Muscle layer of colon (tissue), 2 donors: ENCODE data around the gene PHF3.

Source experiments
- H3K27ac ChIP-seq: one replicate; pipeline ENCODE4 v1.7.0; 2013; ENCODE audit warnings: low read depth, mild to moderate bottlenecking, low read length, moderate library complexity
- H3K27me3 ChIP-seq, 2 donors: one replicate each; pipeline ENCODE4 v1.7.0; 2013; ENCODE audit warnings: low read length in 2 of 2, mild to moderate bottlenecking in 2 of 2; ENCODE audit not compliant: insufficient read depth in 2 of 2, control insufficient read depth in 1 of 2
- H3K36me3 ChIP-seq: one replicate; pipeline ENCODE4 v1.7.0; 2013; ENCODE audit warnings: mild to moderate bottlenecking, low read length; ENCODE audit not compliant: insufficient read depth
- H3K4me1 ChIP-seq: one replicate; pipeline ENCODE4 v1.7.0; 2013; ENCODE audit warnings: mild to moderate bottlenecking, low read length; ENCODE audit not compliant: insufficient read depth
- H3K4me3 ChIP-seq, 2 donors: one replicate each; pipeline ENCODE4 v1.7.0; 2013; ENCODE audit warnings: low read length in 2 of 2, low read depth in 1 of 2, mild to moderate bottlenecking in 1 of 2, moderate library complexity in 1 of 2
- H3K9ac ChIP-seq: one replicate; pipeline ENCODE4 v1.7.0; 2013; ENCODE audit warnings: low read length
- H3K9me3 ChIP-seq: one replicate; pipeline ENCODE4 v1.7.0; 2013; ENCODE audit warnings: mild to moderate bottlenecking, low read length
- donor health status: abdominal sarcoma.
- donor health status: Adenocarcinoma of cecum.

The PHF3 gene, protein sequence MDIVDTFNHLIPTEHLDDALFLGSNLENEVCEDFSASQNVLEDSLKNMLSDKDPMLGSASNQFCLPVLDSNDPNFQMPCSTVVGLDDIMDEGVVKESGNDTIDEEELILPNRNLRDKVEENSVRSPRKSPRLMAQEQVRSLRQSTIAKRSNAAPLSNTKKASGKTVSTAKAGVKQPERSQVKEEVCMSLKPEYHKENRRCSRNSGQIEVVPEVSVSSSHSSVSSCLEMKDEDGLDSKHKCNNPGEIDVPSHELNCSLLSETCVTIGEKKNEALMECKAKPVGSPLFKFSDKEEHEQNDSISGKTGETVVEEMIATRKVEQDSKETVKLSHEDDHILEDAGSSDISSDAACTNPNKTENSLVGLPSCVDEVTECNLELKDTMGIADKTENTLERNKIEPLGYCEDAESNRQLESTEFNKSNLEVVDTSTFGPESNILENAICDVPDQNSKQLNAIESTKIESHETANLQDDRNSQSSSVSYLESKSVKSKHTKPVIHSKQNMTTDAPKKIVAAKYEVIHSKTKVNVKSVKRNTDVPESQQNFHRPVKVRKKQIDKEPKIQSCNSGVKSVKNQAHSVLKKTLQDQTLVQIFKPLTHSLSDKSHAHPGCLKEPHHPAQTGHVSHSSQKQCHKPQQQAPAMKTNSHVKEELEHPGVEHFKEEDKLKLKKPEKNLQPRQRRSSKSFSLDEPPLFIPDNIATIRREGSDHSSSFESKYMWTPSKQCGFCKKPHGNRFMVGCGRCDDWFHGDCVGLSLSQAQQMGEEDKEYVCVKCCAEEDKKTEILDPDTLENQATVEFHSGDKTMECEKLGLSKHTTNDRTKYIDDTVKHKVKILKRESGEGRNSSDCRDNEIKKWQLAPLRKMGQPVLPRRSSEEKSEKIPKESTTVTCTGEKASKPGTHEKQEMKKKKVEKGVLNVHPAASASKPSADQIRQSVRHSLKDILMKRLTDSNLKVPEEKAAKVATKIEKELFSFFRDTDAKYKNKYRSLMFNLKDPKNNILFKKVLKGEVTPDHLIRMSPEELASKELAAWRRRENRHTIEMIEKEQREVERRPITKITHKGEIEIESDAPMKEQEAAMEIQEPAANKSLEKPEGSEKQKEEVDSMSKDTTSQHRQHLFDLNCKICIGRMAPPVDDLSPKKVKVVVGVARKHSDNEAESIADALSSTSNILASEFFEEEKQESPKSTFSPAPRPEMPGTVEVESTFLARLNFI (N-terminal part only)

DNA sequence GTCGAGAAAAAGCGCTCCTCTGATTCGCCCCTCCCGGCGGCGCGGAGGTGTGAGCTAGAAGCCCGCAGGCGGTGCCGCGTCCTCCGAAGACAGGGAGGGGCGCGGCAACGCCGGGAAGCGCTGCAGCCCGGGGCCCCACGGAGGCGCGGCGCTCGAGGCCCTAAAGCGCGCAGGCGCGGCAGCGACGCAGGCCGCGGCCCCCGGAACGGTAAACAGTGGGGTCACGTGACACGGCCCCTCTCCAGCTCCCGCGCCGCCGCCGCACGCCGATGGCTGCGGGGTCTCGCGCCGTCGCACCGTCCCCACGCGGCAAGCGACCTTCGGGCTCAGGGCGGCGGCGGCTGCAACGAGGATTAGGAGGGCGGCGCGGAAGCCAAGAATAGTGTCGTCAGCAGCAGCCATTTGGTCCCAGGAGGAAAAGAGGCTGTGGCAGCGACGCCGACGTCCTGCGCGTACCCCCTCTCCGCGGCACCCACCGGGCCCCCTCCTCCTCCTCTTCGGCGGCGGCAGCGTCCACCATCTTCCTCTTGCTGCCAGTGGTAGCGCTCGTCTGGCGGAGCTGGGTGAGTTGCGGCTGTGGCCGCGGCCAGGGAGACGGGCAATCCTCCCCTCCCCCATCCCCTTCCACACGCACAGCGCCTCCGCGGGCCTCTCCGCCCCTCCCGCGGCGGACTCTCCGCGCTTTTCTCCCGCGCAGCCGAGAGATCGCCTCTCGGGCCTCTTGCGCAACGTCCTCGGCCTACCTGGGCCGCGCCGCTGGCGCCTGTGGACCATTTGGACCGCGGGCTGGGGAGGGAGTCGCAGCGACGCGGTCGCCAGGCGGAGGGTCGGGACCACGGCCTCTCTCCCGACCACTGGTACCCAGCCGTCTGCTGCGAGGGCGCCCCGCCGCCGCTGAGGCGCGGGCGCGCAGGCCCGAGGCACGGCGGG is at the start of gene PHF3:
PHF3 (plus strand) TSS at position 215 of the 930 bp plus-strand sequence. CDS start 10,750 bp downstream, outside the sequence.
- no peaks in the 10 kb centered on the region for H3K36me3 ChIP-seq
- H3K27me3 ChIP-seq: no peaks in the 10 kb centered on the region
- peak within 1 kb of the TSS; percentile 95 for H3K27ac ChIP-seq
- peak within 1 kb of the TSS; percentile 69 for H3K9ac ChIP-seq
- peak within 1 kb of the TSS; percentile 69 to 96 for H3K4me3 ChIP-seq
- no peaks in the 10 kb centered on the region for H3K9me3 ChIP-seq
- H3K4me1 ChIP-seq: peaks cover 33% of the 10 kb centered on the region

DNA sequence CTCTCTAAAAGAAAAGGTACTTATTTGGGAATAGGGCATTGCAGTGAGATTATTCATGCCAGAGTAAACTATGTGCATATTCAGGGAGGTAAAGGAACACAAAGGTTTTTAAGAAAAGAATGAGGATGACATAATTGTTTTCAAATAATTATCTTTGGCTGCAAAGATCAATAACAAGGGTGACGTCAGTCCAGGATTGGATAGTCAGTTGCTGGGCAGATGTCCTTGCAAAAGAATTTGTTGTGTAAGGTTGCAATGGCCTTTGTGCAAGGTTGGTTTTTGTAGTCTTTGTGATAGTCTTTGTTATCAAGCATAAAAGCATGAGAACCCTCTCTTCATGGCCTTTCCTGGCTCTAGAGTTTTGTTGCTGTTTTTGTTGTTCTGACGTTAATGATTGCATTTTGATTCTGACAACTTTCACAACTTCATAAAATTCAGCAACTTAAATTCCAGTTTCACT is 45.6 kb upstream of the PHF3 start:
- H3K9ac ChIP-seq: no peak overlapping the region
- H3K9me3 ChIP-seq: no peaks in the 10 kb centered on the region
- H3K27ac ChIP-seq: no peak overlapping the region

DNA sequence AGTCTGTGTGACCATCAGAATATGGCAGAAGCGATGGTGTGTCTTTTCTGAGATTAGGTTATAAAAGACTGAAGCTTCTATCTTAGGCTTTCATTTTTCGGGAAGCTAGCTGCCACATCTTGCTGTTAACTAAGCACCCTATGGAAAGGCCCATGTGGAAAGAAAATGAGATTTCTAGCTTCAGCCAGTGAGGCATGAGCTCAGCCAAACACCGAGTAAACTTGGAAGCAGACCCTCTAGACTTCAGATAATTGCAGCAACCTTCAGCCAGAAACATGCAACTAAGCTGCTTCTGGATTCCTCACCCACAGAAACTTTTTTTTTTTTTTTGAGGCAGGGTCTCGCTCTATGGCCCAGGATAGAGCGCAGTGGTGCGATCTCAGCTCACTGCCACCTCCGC is 42.7 kb upstream of the PHF3 start:
- H3K9ac ChIP-seq: no peak overlapping the region
- H3K4me3 ChIP-seq: no peak overlapping the region
- H3K4me1 ChIP-seq: no peaks in the 10 kb centered on the region

More for the DNA sequence above, 45.6 kb upstream of the PHF3 start:
- Histone ChIP-seq H3K4me3 (no peak overlapping the region), H3K4me1 (no peaks in the 10 kb centered on the region), H3K36me3 (no peaks in the 10 kb centered on the region), H3K27me3 (no peaks in the 10 kb centered on the region)

DNA sequence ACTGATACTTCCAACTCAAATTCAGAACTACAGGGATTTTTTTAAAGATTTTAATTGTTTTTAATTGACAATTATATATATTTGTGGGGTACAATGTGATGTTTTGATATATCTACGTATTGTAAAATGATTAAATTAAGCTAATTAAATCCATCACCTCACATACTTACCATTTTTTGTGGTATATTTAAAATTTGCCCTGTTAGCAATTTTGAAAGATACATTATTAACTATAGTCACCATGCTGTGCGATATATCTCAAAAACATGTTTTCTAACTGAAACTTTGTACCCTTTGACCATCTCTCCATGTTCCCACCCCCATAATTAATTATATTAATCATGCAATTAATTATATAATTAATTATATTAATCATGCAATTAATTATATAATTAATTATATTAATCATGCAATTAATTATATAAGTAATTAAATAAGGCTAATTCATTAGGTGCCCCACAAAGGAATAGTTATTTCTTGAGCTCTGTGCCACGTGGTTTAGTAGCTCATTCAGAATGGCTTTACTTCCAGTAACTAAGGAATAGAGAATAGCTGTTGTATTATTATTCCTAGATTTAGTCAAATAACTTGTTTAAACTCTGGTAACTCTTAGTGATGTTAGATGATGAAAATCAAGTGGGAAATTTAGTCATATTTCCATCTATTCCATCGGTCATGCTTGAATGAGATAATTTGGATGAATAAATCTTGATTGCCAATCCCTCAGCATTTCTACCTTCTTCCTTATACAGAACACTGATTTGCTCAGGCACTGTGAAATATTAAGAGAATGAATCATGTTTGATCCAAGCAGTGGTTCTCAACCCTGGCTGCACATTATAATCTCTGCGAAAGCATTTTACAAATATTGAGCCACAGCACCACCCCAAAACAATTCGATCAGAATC is 38.2 kb upstream of the PHF3 start:
- H3K4me3 ChIP-seq: peak overlapping the region in 1 of 2 donors; percentile 64

More for the DNA sequence above, 42.7 kb upstream of the PHF3 start:
- no peaks in the 10 kb centered on the region for H3K36me3 ChIP-seq
- H3K27me3 ChIP-seq: no peaks in the 10 kb centered on the region
- no peak overlapping the region for H3K27ac ChIP-seq
- no peaks in the 10 kb centered on the region for H3K9me3 ChIP-seq

DNA sequence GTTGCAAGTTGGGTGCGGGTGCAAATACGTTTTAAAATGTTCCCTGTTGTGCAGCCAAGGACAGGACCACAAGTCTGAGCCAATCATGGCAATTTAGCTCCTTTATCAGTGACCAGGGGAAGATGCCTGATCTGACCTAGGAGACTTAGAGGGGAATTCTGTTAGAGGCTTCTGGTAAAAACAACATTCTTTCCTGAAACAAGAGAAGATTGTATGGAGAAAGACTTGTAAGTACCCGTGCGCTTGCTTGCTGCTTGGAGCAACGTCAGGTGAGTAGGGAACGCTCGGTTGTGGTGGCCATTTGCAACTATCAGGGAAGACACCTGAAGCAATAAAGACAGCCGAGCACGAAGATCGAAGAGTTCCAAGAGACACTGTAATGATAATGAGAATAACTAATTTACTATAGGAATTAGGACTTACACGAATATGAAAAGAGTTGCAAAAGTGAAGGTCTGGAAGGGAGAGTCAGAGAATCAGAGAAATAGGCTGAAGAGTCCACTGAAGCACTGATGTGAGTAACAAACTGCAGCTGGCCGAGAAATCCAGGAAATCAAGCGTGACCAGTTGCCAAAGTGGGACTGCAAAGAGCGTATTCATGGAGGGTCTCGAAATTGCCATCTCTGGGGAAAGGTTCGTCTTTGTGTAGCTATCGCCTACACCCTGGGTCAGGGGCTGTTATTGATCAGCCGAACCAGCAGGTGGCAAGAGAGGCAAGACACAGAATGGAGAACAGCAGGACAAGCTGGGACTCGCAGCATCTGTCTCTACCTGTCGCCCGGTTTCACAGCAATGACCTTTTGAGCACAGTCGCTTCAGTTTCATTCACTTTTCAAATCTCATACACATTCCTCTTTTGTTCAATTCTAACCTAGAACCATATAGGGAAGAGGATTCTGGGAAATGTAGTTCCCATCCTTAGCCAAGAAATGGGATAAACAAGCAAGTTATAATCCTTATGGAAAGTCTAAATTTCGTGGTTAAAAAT is 37.3 kb upstream of the PHF3 start:
- H3K36me3 ChIP-seq: no peaks in the 10 kb centered on the region
- no peaks in the 10 kb centered on the region for H3K9me3 ChIP-seq
- peak overlapping the region; percentile 37 for H3K27ac ChIP-seq
- H3K27me3 ChIP-seq: no peaks in the 10 kb centered on the region
- H3K9ac ChIP-seq: peak overlapping the region; percentile 1
- peak overlapping the region; percentile 40 to 64 for H3K4me3 ChIP-seq
- no peaks in the 10 kb centered on the region for H3K4me1 ChIP-seq

More for the DNA sequence above, 38.2 kb upstream of the PHF3 start:
- H3K36me3 ChIP-seq: no peaks in the 10 kb centered on the region
- H3K27ac ChIP-seq: no peak overlapping the region
- H3K27me3 ChIP-seq: no peaks in the 10 kb centered on the region
- H3K9me3 ChIP-seq: no peaks in the 10 kb centered on the region
- no peak overlapping the region for H3K9ac ChIP-seq
- no peaks in the 10 kb centered on the region for H3K4me1 ChIP-seq

DNA sequence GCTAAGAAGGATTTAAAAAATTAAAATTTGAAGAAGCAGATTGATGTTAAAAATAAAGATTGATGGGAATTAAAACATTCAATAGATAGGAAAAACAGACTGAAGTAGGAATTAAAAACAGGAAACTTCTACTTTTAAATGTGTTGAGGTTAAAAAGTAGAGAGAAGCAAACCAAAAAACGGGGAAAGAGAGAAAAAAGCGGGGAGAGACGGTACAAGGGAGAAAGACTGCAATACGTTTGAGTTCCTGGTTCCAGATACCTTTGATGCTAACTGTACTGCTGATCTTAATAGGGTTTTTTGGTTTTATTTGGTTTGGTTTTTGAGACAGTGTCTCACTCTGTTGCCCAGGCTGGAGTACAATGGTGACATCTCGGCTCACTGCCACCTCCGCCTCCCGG is 36.4 kb upstream of the PHF3 start:
- Histone ChIP-seq H3K27ac (no peak overlapping the region), H3K36me3 (no peaks in the 10 kb centered on the region), H3K27me3 (no peaks in the 10 kb centered on the region), H3K9me3 (no peaks in the 10 kb centered on the region), H3K9ac (no peak overlapping the region), H3K4me1 (no peaks in the 10 kb centered on the region), H3K4me3 (no peak overlapping the region)

DNA sequence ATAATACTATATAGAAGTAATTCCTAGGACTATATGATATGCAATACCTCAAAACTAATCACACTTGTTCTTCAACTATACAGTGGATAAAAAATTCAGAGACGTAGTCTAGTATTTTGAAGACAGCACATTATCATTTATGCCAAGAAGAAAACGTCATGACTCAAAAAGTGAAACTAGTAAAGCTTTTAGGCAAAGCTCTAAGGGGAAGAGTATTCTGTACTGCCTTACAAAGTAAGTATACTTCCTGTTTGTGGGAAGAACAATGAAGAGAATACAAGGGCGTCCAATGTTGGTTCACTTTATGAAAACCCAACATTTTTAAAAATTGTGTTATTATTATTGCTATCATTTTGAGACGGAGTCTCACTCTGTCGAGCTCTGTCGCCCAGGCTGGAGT is 35.5 kb upstream of the PHF3 start:
- Histone ChIP-seq H3K27me3 (no peaks in the 10 kb centered on the region), H3K4me1 (no peaks in the 10 kb centered on the region), H3K36me3 (no peaks in the 10 kb centered on the region), H3K9me3 (no peaks in the 10 kb centered on the region), H3K27ac (no peak overlapping the region), H3K4me3 (no peak overlapping the region), H3K9ac (no peak overlapping the region)

DNA sequence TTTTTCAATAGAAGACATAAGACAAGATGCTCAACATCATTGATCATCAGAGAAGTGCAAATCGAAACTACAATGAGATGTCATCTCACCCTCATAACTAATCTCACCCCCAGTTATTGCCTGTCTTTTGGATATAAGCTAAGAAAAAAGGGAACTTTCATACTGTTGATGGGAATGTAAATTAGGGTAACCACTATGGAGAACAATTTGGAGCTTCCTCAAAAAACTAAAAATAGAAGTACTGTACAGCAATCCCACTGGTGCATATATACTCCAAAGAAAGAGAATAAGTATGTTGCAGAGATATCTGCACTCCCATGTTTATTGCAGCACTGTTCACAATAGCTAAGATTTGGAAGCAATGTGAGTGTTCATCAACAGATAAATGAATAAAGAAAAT is 26.4 kb upstream of the PHF3 start:
- H3K36me3 ChIP-seq: no peaks in the 10 kb centered on the region
- no peak overlapping the region for H3K27ac ChIP-seq
- H3K4me3 ChIP-seq: no peak overlapping the region
- H3K4me1 ChIP-seq: no peaks in the 10 kb centered on the region
- H3K9ac ChIP-seq: no peak overlapping the region
- no peaks in the 10 kb centered on the region for H3K27me3 ChIP-seq
- no peaks in the 10 kb centered on the region for H3K9me3 ChIP-seq

DNA sequence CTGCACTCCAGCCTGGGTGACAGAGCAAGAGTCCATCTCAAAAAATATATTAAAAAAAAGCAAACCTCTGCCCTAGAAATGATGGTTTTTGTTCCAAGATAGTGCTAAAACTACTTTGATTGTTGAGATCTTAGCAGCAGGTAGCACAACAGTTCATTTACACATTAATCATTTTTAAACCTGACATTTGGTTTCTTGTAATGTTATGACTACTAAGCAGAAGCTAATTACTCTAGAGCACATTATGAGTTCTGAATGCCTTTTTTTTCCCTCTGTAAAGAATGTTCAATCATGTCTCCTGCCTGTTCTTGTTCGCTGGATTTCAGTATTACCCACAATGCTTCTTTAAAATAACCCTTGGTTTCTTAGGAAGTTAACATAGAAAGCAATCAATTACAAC is 24.7 kb upstream of the PHF3 start:
- Histone ChIP-seq H3K36me3 (no peaks in the 10 kb centered on the region), H3K9me3 (no peaks in the 10 kb centered on the region)

More for the DNA sequence above, 24.7 kb upstream of the PHF3 start:
- Histone ChIP-seq H3K27me3 (no peaks in the 10 kb centered on the region), H3K27ac (no peak overlapping the region), H3K4me3 (no peak overlapping the region), H3K9ac (no peak overlapping the region), H3K4me1 (no peaks in the 10 kb centered on the region)
